RPMI7951 (cell line): Measurements from ENCODE around the gene SLC38A11. TPM values are rescaled to one million over a fixed set of nuclear protein-coding genes. Genes with fewer than 3 reads are reported as not detected.
"Not testable (repeated sequence)": the region's sequence is repeated elsewhere in the genome, so short reads cannot be mapped to it uniquely, and the experiment has no call there.

ENCODE experiments used
- DNase-seq: peaks from one replicate; pipeline ENCODE4 v3.0.0-alpha.2; 2012; ENCODE audit warnings: low read depth
- total RNA-seq: library from RNA; depleted of rRNA; stranded (reverse); fragments of >200 nt; shearing (Covaris generic); gene quantifications from 2 replicates; pipeline ENCODE4 v1.2.3, GENCODE V29; 2014; rRNA removed

Gene SLC38A11, protein sequence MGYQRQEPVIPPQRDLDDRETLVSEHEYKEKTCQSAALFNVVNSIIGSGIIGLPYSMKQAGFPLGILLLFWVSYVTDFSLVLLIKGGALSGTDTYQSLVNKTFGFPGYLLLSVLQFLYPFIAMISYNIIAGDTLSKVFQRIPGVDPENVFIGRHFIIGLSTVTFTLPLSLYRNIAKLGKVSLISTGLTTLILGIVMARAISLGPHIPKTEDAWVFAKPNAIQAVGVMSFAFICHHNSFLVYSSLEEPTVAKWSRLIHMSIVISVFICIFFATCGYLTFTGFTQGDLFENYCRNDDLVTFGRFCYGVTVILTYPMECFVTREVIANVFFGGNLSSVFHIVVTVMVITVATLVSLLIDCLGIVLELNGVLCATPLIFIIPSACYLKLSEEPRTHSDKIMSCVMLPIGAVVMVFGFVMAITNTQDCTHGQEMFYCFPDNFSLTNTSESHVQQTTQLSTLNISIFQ
- total RNA-seq: not detected in 2 replicates

DNA sequence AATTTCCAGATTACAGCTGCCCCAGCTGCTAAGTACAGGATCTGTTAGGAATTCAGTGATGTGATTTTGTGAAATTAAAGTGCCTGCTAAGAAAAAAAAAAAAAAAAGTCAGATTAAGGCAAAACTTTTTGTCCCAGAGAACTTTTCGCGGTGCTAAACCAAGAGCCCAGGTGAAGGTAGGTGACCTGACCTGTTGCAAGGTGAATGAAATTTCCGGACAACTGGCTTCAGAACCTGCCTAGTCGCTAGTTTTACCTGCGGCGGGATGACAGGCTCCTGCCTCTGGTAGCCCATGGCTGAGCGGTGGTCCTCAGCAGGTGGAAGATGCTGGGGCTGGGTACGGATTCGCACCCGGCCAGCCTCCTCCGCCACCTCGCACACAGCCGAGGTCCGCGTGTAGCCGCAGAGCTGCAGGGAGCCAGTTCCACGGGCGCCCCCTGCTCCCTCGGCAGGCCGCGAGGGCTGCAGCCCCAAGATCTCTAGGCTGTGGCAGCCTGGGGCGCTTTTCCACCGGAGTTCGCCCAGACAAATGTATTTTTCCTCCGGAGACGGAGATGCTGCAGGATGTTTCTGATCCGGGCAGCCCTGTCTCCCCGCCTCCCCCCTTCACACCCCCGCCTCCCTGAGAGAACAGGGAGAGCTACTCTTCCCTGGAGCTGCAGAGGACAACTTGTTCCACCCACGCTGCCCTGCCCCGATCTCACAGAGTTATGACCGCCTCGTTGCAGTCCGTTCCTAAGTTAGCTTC is at the start of gene SLC38A11:
Gene SLC38A11 (minus strand): TSS at position 572 of the 748 bp plus-strand sequence. CDS start 278 bp downstream, at position 294.
- DNase-seq: peak; percentile 37

DNA sequence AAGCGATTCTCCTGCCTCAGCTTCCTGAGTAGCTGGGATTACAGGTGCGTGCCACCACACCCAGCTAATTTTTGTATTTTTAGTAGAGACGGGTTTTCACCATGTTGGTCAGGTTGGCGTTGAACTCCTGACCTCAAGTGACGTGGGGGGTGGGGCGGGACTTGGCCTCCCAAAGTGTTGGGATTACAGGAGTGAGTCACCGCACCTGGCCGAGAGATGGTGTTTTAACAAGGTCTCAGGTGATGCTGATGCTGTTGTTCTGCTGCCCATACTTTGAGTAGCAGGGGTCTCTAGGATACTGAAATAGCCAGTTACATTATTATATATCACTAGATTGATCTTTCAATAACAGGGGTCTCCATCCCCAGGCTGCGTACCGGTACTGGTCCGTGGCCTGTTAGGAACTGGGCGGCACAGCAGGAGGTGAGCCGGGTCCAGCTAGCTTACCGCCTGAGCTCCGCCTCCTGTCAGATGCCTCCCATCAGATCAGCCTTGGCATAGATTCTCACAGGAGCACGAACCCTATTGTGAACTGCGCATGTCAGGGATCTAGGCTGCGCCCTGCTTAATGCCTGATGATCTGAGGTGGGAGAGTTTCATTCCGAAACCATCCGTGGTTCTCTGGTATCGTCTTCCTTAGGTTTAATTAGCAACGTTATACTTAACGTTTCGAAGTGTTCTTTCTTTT is 48.3 kb upstream of the SLC38A11 start:
- DNase-seq: no peak

DNA sequence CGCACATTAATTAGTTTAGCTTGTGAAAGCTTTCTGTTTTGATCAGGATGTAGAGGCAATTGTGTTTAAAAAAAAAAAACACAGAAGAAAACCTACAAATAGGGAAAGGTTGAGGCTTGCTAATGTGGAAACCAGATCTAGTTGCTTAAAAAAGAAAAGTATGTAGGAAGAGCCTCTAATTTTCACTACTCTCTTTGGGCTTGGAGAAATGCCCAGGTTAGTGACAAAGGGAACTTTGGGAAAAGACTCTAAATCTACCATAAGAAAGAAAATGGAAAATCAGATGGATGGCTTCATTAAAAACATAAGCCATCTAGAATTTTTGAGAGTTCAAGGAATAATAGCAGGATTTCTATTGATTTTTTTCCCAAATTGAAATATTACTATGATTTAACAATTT is 47.3 kb upstream of the SLC38A11 start:
- DNase-seq: no peak

DNA sequence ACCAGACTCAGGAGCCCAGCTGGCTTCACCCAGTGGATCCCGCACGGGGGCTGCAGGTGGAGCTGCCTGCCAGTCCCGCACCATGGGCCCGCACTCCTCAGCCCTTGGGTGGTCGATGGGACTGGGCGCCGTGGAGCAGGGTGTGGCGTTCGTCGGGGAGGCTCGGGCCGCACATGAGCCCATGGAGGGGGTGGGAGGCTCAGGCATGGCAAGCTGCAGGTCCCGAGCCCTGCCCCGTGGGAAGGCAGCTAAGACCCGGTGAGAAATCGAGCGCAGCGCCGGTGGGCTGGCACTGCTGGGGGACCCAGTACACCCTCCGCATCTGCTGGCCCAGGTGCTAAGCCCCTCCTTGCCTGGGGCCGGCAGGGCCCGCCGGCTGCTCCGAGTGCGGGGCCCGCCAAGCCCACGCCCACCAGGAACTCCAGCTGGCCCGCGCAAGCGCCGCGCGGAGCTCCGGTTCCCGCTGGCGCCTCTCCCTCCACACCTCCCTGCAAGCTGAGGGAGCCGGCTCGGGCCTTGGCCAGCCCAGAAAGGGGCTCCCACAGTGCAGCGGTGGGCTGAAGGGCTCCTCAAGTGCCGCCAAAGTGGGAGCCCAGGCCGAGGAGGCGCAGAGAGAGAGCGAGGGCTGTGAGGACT is 39.5 kb upstream of the SLC38A11 start:
- not testable (repeated sequence) for DNase-seq

DNA sequence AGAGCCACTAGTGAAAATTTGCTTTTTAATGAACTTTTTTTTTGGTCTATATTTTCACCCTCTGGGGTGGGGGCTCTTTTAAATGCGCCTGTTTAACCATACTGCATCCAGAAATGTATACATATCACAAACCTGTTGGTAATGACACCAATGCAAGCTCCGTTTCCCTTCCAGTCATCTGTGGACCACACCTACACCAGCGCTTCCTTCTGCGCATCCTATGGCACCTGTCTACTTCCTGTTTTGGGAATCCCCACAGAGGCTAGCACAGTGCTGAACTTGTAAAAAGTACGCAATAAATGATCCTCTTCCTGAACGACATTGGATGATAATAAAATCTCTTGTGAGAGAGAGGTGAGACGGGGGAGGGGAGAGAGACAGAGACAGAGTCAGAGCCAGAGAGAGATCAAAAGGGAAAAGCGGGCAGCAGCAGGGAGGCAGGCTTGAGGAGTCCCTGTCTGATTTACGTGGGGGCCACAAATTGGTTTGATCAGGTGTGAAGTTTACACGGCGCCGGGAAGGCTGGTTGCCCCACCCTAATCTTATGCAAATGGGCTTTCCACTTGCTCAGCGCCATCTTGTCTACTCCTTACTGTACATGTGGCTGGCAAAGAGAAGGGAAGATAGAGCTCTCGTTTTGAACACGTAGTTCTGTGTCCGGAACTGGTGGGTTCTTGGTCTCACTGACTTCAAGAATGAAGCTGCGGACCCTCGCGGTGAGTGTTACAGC is 38.1 kb upstream of the SLC38A11 start:
- no peak for DNase-seq

DNA sequence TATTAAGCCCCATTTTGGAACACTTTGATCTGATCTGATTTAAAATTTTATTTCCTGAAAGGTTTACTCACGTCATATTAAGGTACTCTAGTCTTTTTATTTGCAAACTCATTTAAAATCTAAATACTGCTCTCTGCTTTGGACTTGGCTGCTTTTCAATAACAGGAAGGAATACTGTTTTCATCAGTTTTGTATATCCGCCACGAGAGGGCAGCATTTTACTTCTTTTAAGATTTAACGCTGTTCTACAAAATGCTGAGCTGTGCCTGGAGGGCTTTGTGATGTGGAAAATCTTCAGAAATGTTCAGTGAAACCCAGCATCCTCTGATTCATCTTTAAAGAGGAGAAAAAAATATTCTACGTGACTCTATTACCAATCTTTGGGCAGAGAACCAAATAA is 37.5 kb upstream of the SLC38A11 start:
- peak; percentile 85 for DNase-seq

DNA sequence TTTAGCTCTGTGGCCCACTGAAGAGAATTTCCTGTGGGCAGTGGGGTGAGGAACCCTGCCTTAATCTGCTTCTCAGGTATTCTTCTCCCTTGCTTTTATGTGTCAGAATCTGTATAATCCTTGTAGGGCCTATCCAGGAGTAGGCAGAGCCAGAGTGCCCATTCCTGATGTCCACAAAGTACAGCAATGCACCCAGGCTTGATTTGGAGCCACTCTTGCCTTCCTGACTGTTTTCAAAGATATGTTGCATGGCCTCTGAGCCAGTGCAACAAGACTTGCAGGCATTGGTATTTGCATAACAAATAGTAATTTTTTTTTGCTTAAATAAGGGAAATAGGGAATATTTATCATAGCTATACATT is 36.7 kb upstream of the SLC38A11 start:
- not testable (repeated sequence) for DNase-seq

DNA sequence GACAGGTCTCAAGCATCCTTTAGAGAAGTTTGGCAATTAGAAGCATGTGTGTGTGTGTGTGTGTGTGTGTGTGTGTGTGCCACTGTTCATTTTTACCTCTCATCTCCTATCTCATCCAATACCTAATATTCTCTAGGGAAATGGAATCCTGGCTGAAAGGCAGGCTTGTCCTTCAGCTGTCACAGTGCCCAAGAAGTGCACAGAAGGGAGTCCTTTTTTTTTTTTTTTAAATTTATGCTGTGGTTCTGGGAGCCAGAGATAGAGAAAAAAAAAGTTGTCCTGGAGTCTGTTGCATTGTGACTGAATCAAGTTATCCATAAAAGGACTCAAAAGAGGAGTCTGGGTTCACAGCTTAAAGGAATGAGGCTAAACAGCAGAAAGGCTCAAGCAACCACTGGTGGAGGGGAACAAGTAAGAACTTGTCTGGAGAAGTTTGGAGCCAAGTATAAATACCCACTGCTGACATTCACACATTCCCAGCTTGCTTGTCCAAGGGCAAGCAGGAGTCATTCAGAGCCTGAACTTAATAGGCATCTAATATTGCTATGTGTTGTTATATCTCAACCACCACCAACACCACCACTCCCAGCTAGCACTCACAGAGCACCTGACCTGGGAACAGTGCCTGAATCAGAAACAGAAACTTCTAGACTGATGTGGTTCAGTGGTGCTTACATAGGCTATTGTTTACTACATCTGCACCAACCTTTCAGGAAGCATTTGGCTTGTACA is 36.2 kb upstream of the SLC38A11 start:
- not testable (repeated sequence) for DNase-seq

DNA sequence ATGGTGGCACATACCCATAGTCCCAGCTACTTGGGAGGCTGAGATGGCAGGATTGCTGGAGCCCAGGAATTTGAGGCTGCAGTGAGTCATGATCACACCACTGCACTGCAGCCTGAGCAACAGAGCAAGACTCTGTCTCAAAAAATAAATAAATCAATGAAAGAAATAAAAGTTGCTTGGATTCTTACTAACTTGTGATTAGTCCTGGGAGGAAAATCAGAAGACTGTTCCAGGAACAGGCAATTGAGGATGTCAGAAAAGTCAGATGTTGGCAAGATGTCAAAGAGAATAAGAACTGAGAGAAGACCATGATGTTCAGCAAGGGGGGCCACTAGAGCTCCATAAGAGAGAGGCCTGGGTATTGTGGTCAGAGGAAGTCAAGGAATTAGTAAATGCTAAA is 35.6 kb upstream of the SLC38A11 start:
- peak; percentile 53 for DNase-seq

DNA sequence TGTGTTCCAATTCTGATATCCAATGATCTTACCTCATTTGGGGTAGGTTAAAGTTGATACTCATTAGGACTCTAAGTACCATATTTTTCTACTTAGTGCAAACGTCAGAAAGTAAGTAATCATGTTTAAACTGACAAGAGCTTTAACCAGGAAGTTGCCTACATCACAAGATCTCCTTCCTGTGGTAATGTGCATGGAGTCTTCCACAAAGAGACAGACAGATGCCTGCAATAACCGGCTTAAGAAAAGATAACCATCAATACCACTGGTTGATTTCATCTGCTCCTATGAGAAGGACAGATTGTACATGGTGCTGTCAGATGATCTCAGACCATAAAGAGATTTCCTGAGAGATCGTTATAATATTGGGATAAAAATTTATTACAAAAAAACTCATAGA is 33.5 kb upstream of the SLC38A11 start:
- not testable (repeated sequence) for DNase-seq

DNA sequence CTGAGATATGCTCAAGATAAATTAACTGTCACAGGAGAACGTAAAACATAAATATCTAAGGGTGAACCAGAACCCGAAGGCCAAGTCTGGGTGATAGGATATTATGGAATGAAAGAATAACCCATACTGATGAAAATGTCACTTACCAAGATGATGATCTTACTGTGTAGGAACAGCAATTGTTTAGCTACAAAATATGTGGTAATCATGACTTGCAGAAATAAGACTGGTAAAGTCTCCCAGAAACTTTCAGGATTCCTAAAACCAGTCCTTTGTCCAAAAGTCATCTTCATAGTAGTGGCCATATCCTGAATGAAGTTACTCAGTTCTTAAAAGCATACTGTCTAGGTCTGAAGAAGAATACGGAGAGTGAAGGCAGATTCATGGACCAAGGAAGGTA is 30.7 kb upstream of the SLC38A11 start:
- DNase-seq: not testable (repeated sequence)

DNA sequence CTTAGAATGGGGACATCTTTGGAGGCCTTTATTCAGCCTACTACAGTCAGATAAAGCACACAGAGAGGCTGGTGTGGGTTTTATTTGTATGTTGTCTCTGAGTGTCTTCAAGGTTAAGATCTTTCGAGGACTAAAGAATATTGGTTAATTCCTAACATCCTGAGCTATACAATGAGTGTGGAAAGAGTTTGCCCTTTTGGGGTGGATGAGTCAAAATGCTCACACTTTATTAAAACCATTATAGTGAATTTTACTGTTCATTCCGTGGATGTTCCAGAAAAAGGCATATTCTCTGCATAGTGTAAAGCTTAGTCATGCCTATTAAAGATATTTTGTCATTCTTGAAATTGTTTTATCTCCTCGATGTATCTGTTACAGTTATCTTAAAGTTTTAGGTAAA is 29.1 kb upstream of the SLC38A11 start:
- DNase-seq: no peak

DNA sequence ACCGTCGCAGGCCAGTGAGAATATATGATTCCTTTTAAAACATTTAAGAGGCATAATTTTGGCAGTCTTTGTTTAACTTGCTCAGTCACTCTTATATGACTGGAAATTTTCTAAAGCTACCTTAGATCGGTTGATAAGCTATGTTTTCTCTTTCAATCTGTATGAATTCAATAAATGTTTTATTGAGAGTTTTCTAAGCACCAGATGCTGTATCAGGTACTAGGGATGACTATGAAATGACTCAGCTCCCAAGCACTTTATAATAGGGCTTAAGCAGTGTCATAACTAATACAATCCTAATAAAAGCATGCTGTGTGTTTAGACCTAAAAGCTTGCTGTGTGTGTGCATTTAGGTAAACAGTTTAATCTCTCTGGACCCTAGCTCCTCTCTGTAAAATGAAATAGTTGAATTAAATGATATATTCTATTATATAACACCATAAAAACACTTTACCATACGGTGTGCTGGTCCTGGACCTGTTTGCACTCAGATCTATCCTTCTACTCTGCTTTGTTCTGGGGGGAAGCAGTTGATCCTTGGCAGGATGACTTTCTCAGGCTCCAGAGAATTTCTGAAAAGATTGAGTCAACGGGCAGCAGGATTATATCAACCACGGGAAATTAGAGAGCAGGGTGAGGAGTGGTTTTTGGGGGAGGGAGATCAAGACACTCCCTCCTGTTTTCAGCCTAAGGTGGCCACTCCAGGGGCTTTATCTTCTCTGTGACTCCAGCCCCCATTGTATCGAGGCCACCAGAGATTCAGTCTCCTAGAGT is 26.1 kb upstream of the SLC38A11 start:
- no peak for DNase-seq

DNA sequence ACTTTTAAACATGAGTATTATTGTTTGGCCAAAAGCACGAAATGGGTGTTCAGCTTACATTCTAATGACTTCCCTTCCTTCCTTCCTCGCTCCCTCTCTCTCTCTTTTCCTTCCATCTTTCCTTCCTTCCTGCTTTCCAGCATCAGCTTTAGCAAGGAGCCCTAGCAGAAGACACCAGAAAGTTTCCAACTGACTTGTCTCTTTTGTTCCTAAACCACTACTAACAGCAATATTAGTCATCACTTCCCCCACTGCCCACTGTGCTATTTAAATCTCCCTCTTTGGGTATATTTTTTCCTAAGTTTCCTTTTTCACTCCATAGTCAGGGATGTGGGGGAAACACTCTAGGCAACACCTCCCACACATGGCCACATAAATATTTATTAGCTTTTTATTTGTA is 25.4 kb upstream of the SLC38A11 start:
- DNase-seq: peak; percentile 47

DNA sequence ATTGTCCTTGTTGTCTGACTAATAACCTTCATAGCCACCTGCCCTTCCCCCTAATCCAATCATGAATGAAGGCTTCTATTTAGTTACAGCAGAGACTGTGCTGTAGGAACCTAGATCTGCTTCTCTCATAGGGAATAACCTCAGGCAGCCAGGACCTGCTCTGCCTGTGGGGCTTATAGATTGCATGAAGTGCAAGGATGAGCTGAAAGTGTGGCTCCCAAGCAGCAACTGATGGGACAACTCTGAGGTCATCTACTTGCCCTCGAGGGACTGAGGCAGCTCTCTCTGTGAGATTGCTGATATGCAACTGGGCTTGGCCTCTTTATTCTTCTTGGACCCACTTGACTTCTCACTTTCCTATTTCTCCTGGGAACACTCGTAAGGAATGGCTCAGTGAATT is 23.8 kb upstream of the SLC38A11 start:
- no peak for DNase-seq

DNA sequence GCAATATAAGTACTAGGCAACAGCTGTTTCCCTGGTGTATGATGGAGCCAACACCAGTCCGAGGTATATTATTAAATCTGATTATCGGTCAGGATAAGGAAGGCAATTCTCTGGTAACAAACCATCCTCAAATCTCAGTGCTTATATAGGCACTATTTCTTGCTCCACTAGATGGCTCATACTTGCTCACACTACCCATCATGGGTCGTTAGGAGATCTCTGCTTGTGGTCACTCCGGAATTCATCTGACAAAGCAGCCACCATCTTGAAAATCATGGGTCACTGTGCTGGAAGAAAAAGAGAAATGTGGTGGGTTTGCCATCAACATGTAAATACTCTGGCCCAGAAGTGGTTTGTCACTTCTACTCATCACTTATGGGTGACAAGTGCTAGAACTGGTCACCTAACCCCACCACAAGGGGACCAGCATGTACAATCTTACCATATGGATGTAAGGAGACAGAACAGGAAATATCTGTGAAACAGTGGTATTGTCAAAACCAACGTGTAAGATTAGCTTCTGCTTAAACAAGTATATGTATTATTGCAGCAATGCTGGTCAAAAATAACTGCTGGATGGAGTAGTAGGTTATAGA is 21.6 kb upstream of the SLC38A11 start:
- DNase-seq: not testable (repeated sequence)

DNA sequence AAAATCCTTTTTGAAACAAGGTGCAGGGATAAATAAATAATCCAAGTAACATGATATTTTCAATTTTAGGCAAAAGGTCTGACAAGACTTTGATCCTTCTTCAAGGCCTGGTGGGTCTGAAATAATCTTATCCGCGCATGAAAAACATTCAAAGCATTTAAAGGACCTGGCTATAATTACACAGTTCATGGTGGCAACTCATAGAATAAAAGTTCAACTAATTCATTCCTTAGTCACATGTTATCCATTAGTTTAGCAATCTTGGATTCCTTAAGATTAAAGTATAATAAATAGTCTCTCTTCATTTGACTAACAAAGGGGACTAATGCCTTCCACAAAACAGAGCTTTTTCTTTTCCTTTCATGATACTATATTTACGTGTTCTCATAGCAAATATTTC is 21.0 kb upstream of the SLC38A11 start:
- DNase-seq: no peak

DNA sequence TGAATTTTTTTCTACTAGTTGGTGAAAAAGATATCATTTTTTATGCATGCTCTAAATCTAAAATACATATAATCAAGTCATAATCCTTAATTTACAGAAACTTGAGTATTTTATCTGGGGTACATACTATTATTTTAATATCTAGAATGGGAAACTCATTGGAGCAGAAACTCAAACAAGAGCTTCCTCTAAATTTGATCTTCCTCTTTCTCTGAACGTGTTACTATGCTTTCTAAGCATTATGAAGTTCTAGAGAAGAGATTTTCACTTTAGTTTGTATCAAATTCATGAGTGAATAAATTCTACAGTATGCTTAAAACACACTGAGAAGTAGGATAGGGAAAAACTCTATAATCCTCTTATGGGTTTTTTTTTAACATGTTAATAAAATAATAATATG is 20.6 kb upstream of the SLC38A11 start:
- no peak for DNase-seq

DNA sequence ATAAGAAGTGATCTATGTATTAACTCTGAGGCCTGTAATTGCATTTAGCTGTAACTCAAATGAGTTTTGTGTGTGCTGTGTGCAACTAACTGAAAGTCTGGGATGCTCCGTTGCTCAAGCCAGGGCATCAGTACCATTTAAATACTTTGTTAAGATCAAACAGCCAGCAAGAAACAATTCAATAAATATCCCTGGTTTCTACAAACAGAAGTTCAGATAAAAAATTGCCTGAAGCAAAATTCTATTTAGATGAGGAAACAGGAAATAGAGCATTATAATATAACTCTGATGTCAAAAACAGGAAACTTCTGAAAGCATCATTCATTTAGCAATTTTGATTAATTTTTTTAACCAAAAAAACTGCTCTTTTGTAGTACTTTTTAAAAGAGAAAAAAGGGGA is 18.9 kb upstream of the SLC38A11 start:
- DNase-seq: no peak
